Measurements from ENCODE around the gene AGAP2.

Gene AGAP2

DNA sequence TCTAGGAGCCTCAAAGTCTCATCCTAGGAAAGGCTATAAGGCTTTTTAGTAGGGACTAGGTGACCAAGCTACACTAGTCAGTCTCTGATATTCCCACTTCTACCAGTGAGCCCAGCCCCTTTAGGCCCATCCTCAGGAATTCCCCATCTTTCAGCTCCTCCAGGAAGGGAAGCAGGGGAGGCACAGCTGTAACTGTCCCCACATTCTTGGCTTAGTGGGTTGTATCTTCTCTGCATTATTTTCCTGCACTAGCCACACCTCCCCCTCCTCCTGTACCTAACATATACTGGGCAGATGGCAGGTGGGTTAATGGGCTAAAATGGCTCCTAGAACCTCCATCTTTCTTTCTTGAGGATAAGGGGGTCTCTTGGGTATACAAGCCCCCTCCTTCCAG lies 28.8 kb upstream of the AGAP2 start:
- no peak for DNase-seq

DNA sequence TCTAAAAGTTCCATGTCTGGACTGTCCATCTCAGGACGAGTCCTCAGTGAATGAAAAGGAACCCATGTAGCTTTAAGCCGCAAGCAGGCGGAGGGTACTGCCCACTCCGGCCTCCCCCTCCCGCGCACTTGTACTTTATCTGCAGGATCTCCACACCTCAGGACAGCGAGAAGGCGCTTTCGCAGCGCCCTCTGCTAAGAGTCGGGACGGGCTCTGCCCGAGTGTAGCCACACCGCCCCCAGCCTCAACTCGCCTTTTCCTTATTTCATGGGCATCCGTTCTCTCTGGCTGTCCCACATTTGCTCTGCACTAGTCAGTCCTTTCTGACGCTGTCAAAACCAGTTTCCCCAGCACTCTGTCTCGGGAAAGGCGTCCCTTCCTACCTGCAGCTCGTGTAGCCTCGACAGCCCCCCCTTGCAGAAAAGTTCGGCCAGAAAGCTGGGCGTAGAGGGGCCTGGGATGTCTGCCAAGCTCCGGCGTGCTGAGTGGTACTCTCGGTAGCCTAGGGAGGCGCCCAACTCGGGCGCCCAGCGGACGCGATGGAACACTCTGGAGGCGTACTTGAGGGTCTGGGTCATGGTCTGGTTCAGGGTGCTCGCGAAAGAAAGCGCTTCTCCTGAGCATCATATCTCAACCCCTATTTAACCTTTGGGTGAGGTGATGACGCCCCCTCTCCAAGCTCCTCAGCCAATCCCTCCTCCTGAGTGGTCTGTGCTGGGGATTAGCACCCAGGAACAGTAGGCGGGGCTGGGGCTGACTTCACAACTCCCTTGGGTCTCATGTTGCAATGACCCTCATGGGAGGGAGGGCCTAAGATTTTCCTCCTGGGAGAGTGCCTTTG lies 28.1 kb upstream of the AGAP2 start, which contains the start of gene CYP27B1:
Gene CYP27B1, minus strand, starts transcription at position 615 of the 841 bp plus-strand sequence. Its CDS starts 37 bp downstream, at position 578.
- no peak for DNase-seq

GRCh38 chr12:57765698-57766463 lies 27.3 kb upstream of the AGAP2 start:
- DNase-seq, result no peak

GRCh38 chr12:57765003-57765697 lies 26.6 kb upstream of the AGAP2 start:
- DNase-seq, result no peak

- DNase-seq, result no peak
Measured at GRCh38 chr12:57764662-57765002, 26.1 kb upstream of the AGAP2 start.

DNA sequence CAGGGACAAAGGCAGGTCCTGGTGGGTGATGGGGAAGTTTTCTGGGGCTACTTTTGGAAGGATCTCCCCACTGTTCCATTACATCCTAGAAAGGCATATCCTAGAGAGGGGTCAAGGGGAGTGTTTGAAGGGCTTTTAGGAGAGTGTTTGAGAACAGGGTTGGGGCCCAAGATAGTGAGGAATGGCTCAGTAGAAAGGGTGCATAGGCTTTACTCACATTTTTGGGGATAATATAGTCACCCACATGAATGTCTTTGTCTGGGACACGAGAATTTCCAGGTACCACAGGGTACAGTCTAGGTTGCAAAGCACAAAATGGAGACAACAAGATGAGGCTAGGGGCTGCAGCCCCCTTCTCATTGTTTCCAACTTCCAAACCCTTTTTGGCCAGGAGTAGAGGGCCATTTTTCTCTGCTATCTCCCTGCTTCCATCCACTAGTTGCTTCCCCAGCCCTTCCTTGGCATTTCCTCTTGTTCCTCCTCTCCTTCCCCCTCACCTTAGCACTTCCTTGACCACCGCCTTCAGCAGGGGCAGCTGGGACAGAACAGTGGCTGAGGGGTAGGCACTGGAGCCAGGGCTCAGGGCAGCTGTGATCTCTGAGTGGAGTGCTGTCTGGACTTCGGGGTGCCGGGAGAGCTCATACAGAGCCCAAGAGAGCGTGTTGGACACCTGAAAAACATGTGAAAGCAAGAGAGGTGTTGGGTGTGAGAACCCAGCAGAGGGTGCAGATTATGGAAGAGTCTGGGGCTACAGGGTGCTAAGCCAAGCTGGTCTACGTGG lies 25.5 kb upstream of the AGAP2 start:
- no peak for DNase-seq

GRCh38 chr12:57762463-57762862 lies 23.9 kb upstream of the AGAP2 start:
- DNase-seq, result no peak

- DNase-seq, result no peak
Measured at GRCh38 chr12:57761391-57761998, 23.0 kb upstream of the AGAP2 start.

DNA sequence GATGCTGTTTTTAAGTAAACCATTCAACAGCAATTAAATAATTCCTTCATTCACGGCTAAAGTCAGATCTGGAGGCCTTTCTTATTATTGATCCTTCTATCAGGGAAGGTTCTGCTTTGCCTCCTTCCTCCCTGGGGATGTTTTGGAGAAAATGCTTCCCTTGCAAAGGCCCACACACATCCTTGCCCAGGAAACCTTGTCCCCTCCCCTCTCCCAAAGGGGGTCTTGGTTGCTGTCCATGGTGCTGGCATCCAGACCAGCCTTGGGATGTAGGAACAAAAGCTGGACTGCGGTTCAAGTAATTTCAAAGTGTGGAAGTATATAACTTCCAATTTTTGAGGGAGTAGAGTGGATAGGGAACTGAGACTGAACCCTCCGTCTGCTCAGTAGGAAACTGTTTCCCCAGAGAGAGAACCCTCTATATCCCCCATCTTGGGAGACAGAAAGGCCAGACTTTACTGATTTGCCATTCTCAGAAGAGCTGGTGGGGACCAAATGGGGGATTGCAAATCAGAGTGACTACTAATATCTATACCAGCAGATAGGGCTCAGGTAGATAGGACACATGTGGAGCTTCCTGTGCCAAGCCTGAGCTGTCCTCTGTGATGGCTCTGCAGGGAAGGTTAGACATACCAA lies 21.9 kb upstream of the AGAP2 start:
- no peak for DNase-seq

- DNase-seq, result no peak
Measured at GRCh38 chr12:57759360-57759980, 20.9 kb upstream of the AGAP2 start.

GRCh38 chr12:57758552-57759359 lies 20.2 kb upstream of the AGAP2 start:
- no peak for DNase-seq

DNA sequence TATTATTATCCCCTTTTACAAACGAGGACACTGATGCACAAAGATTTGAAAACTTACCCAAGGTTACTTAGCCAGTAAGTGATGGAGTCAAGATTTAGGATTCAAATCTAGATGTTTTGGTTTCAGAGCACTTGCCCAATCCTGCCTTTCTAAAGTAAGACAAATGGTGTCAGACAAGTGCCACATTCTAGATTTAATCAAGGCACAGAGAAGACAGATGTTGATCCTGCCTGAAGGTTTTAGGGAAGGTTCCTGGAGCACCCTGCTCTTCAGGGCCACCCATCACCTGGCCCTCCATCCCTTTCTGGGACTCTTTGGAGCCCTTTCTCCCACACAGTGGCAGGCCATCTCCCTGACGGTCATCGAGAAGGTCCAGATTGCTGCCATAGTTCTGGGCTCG lies 19.2 kb upstream of the AGAP2 start:
- DNase-seq, result no peak

GRCh38 chr12:57756406-57757341 lies 18.1 kb upstream of the AGAP2 start:
- DNase-seq, result no peak

DNA sequence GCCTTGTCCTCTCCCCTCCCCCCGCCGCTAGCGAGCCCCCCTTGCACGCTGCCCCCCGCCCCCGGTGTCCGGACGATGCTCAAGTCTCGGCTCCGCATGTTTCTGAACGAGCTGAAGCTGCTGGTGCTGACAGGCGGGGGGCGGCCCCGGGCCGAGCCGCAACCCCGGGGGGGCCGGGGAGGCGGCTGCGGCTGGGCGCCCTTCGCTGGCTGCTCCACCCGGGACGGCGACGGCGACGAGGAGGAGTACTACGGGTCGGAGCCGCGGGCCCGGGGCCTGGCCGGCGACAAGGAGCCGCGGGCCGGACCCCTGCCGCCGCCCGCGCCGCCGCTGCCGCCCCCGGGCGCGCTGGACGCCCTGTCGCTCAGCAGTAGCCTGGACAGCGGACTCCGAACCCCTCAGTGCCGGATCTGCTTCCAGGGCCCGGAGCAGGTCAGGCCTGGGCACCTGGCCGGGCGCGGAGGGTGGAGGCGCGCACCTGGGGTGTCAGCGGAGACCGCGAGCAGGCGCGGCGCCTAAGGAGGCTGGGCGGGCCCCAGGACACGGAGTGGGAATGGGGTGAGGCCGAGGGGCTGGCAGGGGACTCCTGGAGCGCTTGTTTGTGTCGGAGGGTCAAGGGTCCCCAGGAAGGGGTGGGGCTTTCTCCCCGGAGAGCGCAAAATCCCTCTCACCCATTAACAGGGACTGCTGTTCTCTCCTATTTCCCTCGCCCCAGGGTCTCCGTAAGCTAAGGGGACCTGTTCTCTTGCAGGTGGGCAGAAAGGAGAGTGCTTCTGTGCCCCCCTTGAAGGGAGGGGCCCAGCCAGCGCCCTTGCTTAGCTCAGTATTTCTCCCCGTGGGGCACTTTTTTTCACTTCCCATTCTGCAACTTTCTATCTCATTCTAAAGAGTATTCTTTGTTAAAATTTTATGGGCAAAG lies 17.2 kb upstream of the AGAP2 start:
- DNase-seq, result no peak

DNA sequence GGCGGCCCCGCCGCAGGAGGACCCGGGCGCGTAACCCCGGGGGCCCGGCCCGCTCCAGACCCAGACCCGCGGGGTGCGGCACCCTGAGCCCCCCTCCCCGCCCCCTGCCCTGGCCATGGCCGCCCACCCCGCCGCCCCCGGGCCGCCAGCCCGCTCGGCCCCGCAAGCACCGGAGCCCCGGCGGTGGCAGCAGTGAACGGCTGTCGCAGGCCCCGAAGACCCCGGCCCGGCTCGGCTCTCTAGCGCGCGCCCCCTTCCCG lies 16.6 kb upstream of the AGAP2 start:
- DNase-seq, result no peak

DNA sequence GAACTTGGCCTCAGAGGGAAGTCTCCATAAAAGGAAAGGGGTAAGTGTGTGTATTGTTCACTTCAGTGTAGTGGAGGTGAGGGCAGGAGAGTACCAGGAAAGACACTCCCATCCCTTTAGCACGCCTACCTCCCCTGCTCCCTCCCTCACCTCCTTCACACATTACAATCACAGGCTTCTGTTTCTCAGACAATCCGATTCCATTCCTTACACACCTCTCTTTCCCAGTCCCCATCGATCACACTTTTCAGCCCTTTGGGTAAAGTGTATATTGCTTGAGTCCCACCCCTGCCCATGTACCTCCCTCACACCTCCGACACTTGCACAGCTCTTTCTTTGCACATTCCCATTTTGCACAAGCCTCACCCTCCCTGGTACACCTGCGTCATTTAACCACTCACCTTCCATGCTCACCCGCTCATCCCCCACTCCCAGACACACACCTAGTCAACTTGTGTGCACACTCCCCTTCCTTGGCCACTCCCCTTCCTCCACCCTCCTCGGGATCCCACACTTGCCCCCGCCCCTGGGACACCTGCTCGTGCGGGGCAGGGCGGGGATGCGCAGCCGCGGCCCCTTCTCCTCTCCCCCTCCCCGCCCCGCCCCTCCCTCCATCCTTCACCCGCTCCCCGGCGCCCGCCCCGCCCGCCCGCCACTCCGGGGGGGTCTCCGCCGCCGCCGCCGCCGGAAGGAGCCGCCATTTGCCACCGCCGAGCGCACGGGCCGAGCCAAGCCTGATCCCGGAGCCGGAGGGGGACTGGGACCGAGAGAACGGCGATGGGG lies 16.1 kb upstream of the AGAP2 start, which contains the start of gene MARCHF9:
Gene MARCHF9, plus strand, starts transcription at position 693 of the 783 bp plus-strand sequence. CDS start 426 bp downstream, outside the sequence.
- peak; percentile 95 for DNase-seq

- DNase-seq, result no peak
Measured at GRCh38 chr12:57753756-57754337, 15.3 kb upstream of the AGAP2 start.

Data from NCI-H187 treated with DMSO at 0.1 percent for 48 hours (cell line).